Dermis blood vessel endothelial cell (primary cell): Measurements from ENCODE around the gene CFAP221. TPM values are rescaled to one million over a fixed set of nuclear protein-coding genes. Genes with fewer than 3 reads are reported as not detected.
A peak's percentile ranks its signal among the peaks of the same experiment; 100 is the strongest.

Source experiments
- DNase-seq: peaks from one replicate; pipeline ENCODE4 v3.0.0; 2010
- total RNA-seq: library from RNA; depleted of rRNA; stranded (reverse); fragments of >200 nt; gene quantifications from 2 replicates; pipeline ENCODE4 v1.2.3, GENCODE V29; 2014

The CFAP221 gene
- total RNA-seq, result 0.17 TPM in 1 of 2 replicates, not detected in the other

GRCh38 chr2:119544075-119544938 lies at the start of gene CFAP221:
TSS of gene CFAP221 (plus strand) at chr2:119544449. CDS start at chr2:119546132, 1,683 bp downstream.
- DNase-seq, result peak; percentile 79

GRCh38 chr2:119495948-119496347 lies 48.3 kb upstream of the CFAP221 start:
- no peak for DNase-seq

GRCh38 chr2:119496682-119497081 lies 47.6 kb upstream of the CFAP221 start:
- no peak for DNase-seq

- peak; percentile 41 for DNase-seq
Measured at GRCh38 chr2:119508756-119509155, 35.5 kb upstream of the CFAP221 start.

- DNase-seq, result no peak
Measured at GRCh38 chr2:119511989-119512388, 32.3 kb upstream of the CFAP221 start.

GRCh38 chr2:119512946-119513345 lies 31.3 kb upstream of the CFAP221 start:
- no peak for DNase-seq

GRCh38 chr2:119513832-119514231 lies 30.4 kb upstream of the CFAP221 start:
- DNase-seq, result no peak

GRCh38 chr2:119516121-119516520 lies 28.1 kb upstream of the CFAP221 start:
- no peak for DNase-seq

GRCh38 chr2:119517433-119517832 lies 26.8 kb upstream of the CFAP221 start:
- peak; percentile 70 for DNase-seq

- DNase-seq, result no peak
Measured at GRCh38 chr2:119518401-119519056, 25.7 kb upstream of the CFAP221 start.

GRCh38 chr2:119519057-119519408 lies 25.2 kb upstream of the CFAP221 start:
- no peak for DNase-seq

GRCh38 chr2:119520696-119521432 lies 23.4 kb upstream of the CFAP221 start:
- DNase-seq, result no peak

GRCh38 chr2:119521433-119522050 lies 22.7 kb upstream of the CFAP221 start:
- DNase-seq, result no peak

- DNase-seq, result no peak
Measured at GRCh38 chr2:119522671-119523070, 21.6 kb upstream of the CFAP221 start.

GRCh38 chr2:119523383-119523951 lies 20.8 kb upstream of the CFAP221 start:
- DNase-seq, result no peak

- DNase-seq, result no peak
Measured at GRCh38 chr2:119523952-119524694, 20.1 kb upstream of the CFAP221 start, which contains the start of gene SCTR. TSS of gene SCTR (minus strand) at chr2:119524483. CDS start at chr2:119524226, 257 bp downstream.

GRCh38 chr2:119525614-119526013 lies 18.6 kb upstream of the CFAP221 start:
- no peak for DNase-seq

GRCh38 chr2:119527999-119528398 lies 16.2 kb upstream of the CFAP221 start:
- no peak for DNase-seq

- DNase-seq, result no peak
Measured at GRCh38 chr2:119531292-119531691, 13.0 kb upstream of the CFAP221 start.

GRCh38 chr2:119533560-119533959 lies 10.7 kb upstream of the CFAP221 start:
- no peak for DNase-seq

- DNase-seq, result no peak
Measured at GRCh38 chr2:119536211-119536610, 8.0 kb upstream of the CFAP221 start.

GRCh38 chr2:119536707-119537106 lies 7.5 kb upstream of the CFAP221 start:
- DNase-seq, result no peak
